Activated B cell treated with CpG ODN at 0.5 μM for 24 hours (primary cell): Measurements from ENCODE around the gene MKI67. TPM values are rescaled to one million over a fixed set of nuclear protein-coding genes. Genes with fewer than 3 reads are reported as not detected.

Source experiments
- ATAC-seq: fragments of 200-7000 bp; cut with Tn5 transposase; one replicate; pipeline ENCODE4 v1.10.0; 2021; ENCODE audit warnings: low read depth, mild to moderate bottlenecking, moderate library complexity
- CTCF ChIA-PET: fragments of 350-600 bp; sonication (Branson Sonifier 250); formaldehyde crosslinking; loops from one replicate; lab custom pipeline; 2021; ENCODE audit warnings: antibody characterized with exemption; lab: Charles Lee
- POLR2A ChIA-PET: fragments of 350-600 bp; sonication (Branson Sonifier 250); formaldehyde crosslinking; loops from one replicate; lab custom pipeline; 2021; ENCODE audit warnings: antibody characterized with exemption; lab: Charles Lee
- DNase-seq: peaks from one replicate; pipeline ENCODE4 v3.0.0; 2022
- H3K27ac Mint-ChIP-seq: one replicate; pipeline ENCODE4 v1.8.0; 2020; ENCODE audit warnings: mixed read lengths
- H3K27me3 Mint-ChIP-seq: one replicate; pipeline ENCODE4 v1.8.0; 2021; ENCODE audit warnings: mixed read lengths
- H3K36me3 Mint-ChIP-seq: one replicate; pipeline ENCODE4 v1.8.0; 2021; ENCODE audit warnings: low read depth, mixed read lengths
- H3K4me1 Mint-ChIP-seq: one replicate; pipeline ENCODE4 v1.8.0; 2021; ENCODE audit warnings: mixed read lengths
- H3K4me3 Mint-ChIP-seq: one replicate; pipeline ENCODE4 v1.8.0; 2020; ENCODE audit warnings: mild to moderate bottlenecking, mixed read lengths
- H3K9me3 Mint-ChIP-seq: one replicate; pipeline ENCODE4 v1.8.0; 2020; ENCODE audit warnings: mixed read lengths
- intact Hi-C: fragments of 100-400 bp; cut with micrococcal nuclease; formaldehyde crosslinking; loops from one replicate; pipeline ENCODE4 v1.15.1; 2024
- total RNA-seq: library from RNA; stranded (reverse); gene quantifications from 2 replicates; pipeline ENCODE4 v1.2.3, GENCODE V29; 2022
- TF ChIP-seq, protein P1 (sequence below): fragments of 200-600 bp; IDR thresholded peaks from one replicate; pipeline ENCODE4 v1.8.0; 2022; ENCODE audit warnings: antibody characterized with exemption, mild to moderate bottlenecking

The MKI67 gene
- total RNA-seq, 1 donor from 2014 or later = 2.2 TPM

DNA sequence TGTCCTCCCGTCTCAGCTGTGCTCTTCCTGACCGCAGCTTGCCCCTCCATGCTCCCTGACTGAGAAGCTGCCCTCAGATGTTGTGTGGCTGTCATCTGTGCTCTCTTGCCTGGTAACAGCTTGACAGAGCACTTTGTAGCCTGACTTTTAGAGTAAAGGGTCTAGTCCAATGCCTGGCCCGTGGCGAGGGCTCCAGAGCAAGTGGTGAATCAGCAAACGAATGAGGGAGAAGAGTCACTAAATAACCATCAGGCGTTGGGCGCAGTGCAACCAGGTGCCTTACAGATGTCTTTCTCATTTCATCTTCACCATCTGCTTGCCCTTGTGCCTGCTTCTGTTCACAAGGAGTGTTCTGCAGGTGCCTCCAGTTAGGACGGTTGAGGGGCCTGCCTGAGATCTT, 45.6 kb downstream of the MKI67 start:
- ATAC-seq (no peak), DNase-seq (no peak)
- Mint-ChIP-seq H3K4me1 (no peaks in the 10 kb centered on the region), H3K4me3 (no peak overlapping the region), H3K9me3 (no peaks in the 10 kb centered on the region), H3K27me3 (no peaks in the 10 kb centered on the region), H3K36me3 (peaks cover 78% of the 10 kb centered on the region), H3K27ac (no peak overlapping the region)
- CTCF ChIA-PET = interaction anchor here (1.1 to 4.6 kb wide), 2 partner anchors 46 to 70 kb away, joined by 3 to 46 read pairs; no protein-coding TSS in a partner anchor
- POLR2A ChIA-PET = no interaction called here
- TF ChIP-seq, protein P1, sequence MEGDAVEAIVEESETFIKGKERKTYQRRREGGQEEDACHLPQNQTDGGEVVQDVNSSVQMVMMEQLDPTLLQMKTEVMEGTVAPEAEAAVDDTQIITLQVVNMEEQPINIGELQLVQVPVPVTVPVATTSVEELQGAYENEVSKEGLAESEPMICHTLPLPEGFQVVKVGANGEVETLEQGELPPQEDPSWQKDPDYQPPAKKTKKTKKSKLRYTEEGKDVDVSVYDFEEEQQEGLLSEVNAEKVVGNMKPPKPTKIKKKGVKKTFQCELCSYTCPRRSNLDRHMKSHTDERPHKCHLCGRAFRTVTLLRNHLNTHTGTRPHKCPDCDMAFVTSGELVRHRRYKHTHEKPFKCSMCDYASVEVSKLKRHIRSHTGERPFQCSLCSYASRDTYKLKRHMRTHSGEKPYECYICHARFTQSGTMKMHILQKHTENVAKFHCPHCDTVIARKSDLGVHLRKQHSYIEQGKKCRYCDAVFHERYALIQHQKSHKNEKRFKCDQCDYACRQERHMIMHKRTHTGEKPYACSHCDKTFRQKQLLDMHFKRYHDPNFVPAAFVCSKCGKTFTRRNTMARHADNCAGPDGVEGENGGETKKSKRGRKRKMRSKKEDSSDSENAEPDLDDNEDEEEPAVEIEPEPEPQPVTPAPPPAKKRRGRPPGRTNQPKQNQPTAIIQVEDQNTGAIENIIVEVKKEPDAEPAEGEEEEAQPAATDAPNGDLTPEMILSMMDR = no peak
- intact Hi-C loops = no loop called here

DNA sequence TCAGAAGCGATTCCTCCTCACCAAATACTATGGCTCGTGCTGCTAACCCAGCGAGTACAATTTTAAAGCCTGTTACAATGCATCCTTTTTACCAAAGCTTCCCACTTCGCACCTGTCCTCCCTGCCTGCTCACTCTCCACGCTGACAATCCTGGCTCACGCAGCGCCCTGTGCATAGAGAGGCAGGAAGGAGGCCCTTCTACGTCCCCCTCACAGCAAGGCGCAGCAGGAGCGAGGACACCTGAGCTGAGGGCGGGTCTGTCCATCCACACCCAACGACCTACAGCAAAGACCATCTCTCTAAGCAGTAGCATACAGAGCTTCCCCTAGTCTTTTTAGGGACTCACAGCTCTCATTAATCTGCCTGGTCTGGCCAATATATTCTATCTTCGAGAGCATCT, 46.0 kb downstream of the MKI67 start:
- no peak for DNase-seq
- ATAC-seq = no peak
- POLR2A ChIA-PET = no interaction called here
- CTCF ChIA-PET = interaction anchor here (4.6 kb wide), 1 partner anchor 71 kb away, joined by 46 read pairs; no protein-coding TSS in a partner anchor
- H3K36me3 Mint-ChIP-seq = peaks cover 78% of the 10 kb centered on the region
- H3K27ac Mint-ChIP-seq = no peak overlapping the region
- TF ChIP-seq, protein P1 = no peak
- no peaks in the 10 kb centered on the region for H3K9me3 Mint-ChIP-seq
- no peak overlapping the region for H3K4me3 Mint-ChIP-seq
- no peaks in the 10 kb centered on the region for H3K27me3 Mint-ChIP-seq
- intact Hi-C loops = no loop called here
- H3K4me1 Mint-ChIP-seq = no peaks in the 10 kb centered on the region

DNA sequence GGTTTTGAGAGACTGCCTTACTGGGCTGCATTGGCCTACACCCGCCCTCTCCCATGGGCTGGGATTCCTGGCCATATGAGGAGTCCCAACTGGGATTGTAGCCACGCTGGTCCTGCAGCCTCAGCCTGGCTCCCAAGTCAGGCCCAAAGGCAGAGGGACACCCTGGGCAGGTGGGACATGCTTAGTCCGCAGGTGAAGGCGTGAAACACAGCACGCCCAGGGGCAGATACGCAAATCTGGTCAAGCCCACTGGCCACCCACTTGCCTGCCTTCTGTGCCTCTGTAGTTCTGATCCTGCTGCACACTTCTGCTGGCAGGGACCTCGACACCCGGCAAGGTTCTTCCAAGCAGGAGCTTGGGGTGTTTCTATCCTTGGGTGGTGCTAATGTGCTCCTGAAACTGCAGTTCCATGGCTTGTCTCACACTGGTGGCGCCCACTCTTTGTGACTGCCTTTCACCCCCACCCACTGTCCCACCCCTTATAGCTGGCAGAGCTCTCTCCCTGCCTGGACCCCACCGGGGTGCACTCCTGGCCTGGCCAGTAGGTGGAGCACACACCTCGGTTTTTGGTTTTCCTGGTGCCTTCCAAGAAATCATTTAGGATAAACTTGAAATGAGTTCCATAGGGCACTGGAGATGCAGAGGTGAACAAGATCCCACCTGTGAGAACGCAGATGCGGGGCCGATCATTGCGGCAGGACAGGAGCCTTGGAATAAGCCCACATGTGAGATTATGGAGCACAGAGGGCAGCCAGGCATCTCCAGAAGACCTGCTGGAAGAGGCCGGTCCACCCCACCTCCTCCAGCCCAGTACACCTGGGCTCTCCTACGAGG, 47.9 kb downstream of the MKI67 start:
- no peak overlapping the region for H3K27ac Mint-ChIP-seq
- intact Hi-C loops = loop anchor here (1.0 to 5.0 kb wide), 3 partner anchors 39 to 134 kb away; no protein-coding TSS in a partner anchor
- ATAC-seq = peak; percentile 72
- ChIA-PET CTCF (interaction anchor here (0.7 to 4.6 kb wide), 13 partner anchors 9 to 779 kb away, joined by 3 to 46 read pairs (median 4); no protein-coding TSS in a partner anchor), POLR2A (interaction anchor here (0.5 kb wide), 1 partner anchor 1549 kb away, joined by 3 read pairs; no protein-coding TSS in a partner anchor)
- TF ChIP-seq, protein P1 = peak; percentile 53
- DNase-seq = peak; percentile 47
- no peaks in the 10 kb centered on the region for H3K9me3 Mint-ChIP-seq
- H3K36me3 Mint-ChIP-seq = peaks cover 77% of the 10 kb centered on the region
- no peaks in the 10 kb centered on the region for H3K4me1 Mint-ChIP-seq
- no peaks in the 10 kb centered on the region for H3K27me3 Mint-ChIP-seq
- no peak overlapping the region for H3K4me3 Mint-ChIP-seq

DNA sequence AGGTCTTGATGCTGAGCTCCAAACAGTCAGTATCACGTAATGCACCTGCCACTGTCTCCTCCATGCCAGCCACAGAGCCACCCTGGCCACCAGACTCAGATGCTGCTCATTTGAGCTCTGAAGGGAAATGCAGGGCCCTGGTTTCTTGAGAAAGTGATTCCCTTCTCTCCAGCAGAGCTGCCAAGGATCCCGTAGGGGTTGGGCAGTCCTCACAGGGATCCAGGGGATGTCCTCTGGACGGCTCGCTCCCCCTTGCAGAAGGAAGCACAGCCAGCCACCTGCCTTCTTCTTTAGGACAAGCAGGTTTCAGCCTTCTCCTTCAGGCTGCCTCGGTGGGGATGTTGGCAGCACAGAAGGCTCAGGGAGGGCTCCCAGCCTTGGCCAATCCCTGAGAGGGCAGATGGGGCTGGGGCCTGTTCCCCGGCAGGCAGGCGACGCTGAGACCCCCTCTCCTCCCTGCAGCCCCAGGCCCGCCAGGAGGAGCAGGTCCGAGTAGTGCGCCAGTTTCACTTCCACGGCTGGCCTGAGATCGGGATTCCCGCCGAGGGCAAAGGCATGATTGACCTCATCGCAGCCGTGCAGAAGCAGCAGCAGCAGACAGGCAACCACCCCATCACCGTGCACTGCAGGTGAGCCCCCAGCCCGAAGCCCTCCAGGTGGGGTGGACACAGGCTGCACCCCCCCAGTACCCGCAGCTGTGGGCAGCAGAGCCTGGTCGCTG, 48.9 kb downstream of the MKI67 start:
- no peak for ATAC-seq
- Mint-ChIP-seq H3K36me3 (peaks cover 80% of the 10 kb centered on the region), H3K4me1 (no peaks in the 10 kb centered on the region), H3K27ac (no peak overlapping the region), H3K9me3 (no peaks in the 10 kb centered on the region), H3K27me3 (no peaks in the 10 kb centered on the region), H3K4me3 (no peak overlapping the region)
- TF ChIP-seq, protein P1 = no peak
- ChIA-PET CTCF (interaction anchor here (1.2 to 2.1 kb wide), 3 partner anchors 37 to 70 kb away, joined by 3 to 6 read pairs (median 5); no protein-coding TSS in a partner anchor), POLR2A (no interaction called here)
- intact Hi-C loops = loop anchor here (5.0 kb wide), 1 partner anchor 40 kb away; no protein-coding TSS in a partner anchor
- no peak for DNase-seq
